Tibial nerve (tissue), 4 donors: ENCODE measurements around the gene SLC25A46. TPM values are rescaled to one million over a fixed set of nuclear protein-coding genes. Genes with fewer than 3 reads are reported as not detected.

Experiments used
- DNase-seq, 2 donors: peaks; one replicate each; pipeline ENCODE4 v3.0.0-alpha.2; 2019; ENCODE audit warnings: low spot score in 2 of 2
- H3K27ac ChIP-seq, 4 donors: fragments of 200-600 bp; sonication (generic) in 3 of 4; one replicate each; pipeline ENCODE4 v1.5.1; 2017 to 2019; ENCODE audit warnings: mild to moderate bottlenecking in 1 of 4
- H3K27me3 ChIP-seq, 2 donors: fragments of 200-600 bp; sonication (generic) in 1 of 2; one replicate each; pipeline versions ENCODE4 v1.5.1 to v1.6.0; 2017 to 2019
- H3K36me3 ChIP-seq, 3 donors: fragments of 200-600 bp; sonication (generic); one replicate each; pipeline ENCODE4 v1.5.1; 2018 to 2019
- H3K4me1 ChIP-seq, 4 donors: fragments of 200-600 bp; sonication (generic) in 3 of 4; one replicate each; pipeline ENCODE4 v1.5.1; 2017 to 2019
- H3K4me3 ChIP-seq, 4 donors: fragments of 200-600 bp; sonication (generic) in 3 of 4; one replicate each; pipeline ENCODE4 v1.5.1; 2017 to 2019; ENCODE audit warnings: mild to moderate bottlenecking in 1 of 4, moderate library complexity in 1 of 4
- H3K9me3 ChIP-seq, 4 donors: fragments of 200-600 bp; sonication (generic) in 3 of 4; one replicate each; pipeline ENCODE4 v1.5.1; 2017 to 2019
- EP300 ChIP-seq, 2 donors: sonication (generic); formaldehyde crosslinking; IDR thresholded peaks; one replicate each; pipeline ENCODE4 v1.6.1; 2017; ENCODE audit warnings: antibody characterized with exemption in 2 of 2, mild to moderate bottlenecking in 1 of 2
- POLR2A ChIP-seq, 2 donors: fragments of 450-650 bp; IDR thresholded peaks; one replicate each; pipeline ENCODE4 v1.6.1; 2017; ENCODE audit warnings: antibody characterized with exemption in 2 of 2, mild to moderate bottlenecking in 2 of 2, moderate library complexity in 2 of 2
- WGBS, 2 donors: methylation state at CpG; one replicate each; pipeline ENCODE4 v1.1.5; 2018; 5-methylcytosine and 5-hydroxymethylcytosine counted together
- total RNA-seq, 4 donors: library from RNA; depleted of rRNA; stranded (reverse); fragments of >200 nt; gene quantifications; one replicate each; pipeline ENCODE4 v1.1.0, GENCODE V29; 2016
- TF ChIP-seq, protein P1 (sequence below), 5 experiments: fragments of 200-600 bp in 3 of 5; fragments of 450-650 bp in 2 of 5; sonication (generic) in 3 of 5; IDR thresholded peaks; one replicate each; pipeline ENCODE4 v1.5.1; 2016 to 2019; ENCODE audit warnings: antibody characterized with exemption in 5 of 5, mild to moderate bottlenecking in 3 of 5, moderate library complexity in 2 of 5

The SLC25A46 gene
- total RNA-seq, 4 donors from 2014 or later = 45.6 to 58.4 (median 48.7) TPM

DNA sequence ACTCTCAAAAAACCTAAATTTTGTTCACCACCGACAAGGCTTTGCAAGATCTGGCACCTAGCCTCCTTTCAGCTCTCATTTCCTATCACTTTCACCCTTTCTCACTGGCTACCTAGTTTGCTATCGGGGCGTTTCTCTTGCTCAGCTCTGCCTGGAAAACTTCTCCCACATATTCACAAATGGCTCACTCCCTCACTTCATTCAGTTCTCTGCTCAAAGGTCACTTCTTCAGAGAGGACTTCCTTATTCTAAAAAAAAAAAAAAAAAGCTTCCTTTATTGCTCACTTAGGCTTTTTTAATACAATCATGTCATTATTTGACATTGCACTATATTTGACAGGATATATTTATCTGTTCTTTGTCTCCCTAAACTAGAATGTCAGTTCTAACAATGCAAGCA lies 2.1 kb upstream of the SLC25A46 start:
- no peak overlapping the region for H3K27ac ChIP-seq
- TF ChIP-seq, protein P1, sequence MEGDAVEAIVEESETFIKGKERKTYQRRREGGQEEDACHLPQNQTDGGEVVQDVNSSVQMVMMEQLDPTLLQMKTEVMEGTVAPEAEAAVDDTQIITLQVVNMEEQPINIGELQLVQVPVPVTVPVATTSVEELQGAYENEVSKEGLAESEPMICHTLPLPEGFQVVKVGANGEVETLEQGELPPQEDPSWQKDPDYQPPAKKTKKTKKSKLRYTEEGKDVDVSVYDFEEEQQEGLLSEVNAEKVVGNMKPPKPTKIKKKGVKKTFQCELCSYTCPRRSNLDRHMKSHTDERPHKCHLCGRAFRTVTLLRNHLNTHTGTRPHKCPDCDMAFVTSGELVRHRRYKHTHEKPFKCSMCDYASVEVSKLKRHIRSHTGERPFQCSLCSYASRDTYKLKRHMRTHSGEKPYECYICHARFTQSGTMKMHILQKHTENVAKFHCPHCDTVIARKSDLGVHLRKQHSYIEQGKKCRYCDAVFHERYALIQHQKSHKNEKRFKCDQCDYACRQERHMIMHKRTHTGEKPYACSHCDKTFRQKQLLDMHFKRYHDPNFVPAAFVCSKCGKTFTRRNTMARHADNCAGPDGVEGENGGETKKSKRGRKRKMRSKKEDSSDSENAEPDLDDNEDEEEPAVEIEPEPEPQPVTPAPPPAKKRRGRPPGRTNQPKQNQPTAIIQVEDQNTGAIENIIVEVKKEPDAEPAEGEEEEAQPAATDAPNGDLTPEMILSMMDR (IDR thresholded peaks at IDR 0.05) = no peak
- TF ChIP-seq POLR2A (IDR thresholded peaks at IDR 0.05) (no peak), EP300 (IDR thresholded peaks at IDR 0.05) (no peak)
- no peaks in the 10 kb centered on the region for H3K27me3 ChIP-seq
- peaks cover 0 to 32% (median 3%) of the 10 kb centered on the region in 4 donors for H3K4me1 ChIP-seq
- no peaks in the 10 kb centered on the region for H3K36me3 ChIP-seq
- WGBS, 2 donors = 64 to 65% methylated on average over 3 of the region's 3 CpGs
- no peaks in the 10 kb centered on the region for H3K9me3 ChIP-seq
- H3K4me3 ChIP-seq = no peak overlapping the region
- DNase-seq = no peak

GRCh38 chr5:110738503-110738811 lies 350 bp upstream of the SLC25A46 start:
- H3K27me3 ChIP-seq = no peaks in the 10 kb centered on the region
- WGBS, 2 donors = 0 to 2% methylated on average over 14 of the region's 14 CpGs
- TF ChIP-seq, protein P1 (IDR thresholded peaks at IDR 0.05) = no peak
- no peak for TF ChIP-seq POLR2A (IDR thresholded peaks at IDR 0.05)
- TF ChIP-seq EP300 (IDR thresholded peaks at IDR 0.05) = no peak
- no peaks in the 10 kb centered on the region for H3K36me3 ChIP-seq
- H3K4me3 ChIP-seq = peak overlapping the region; percentile 79 to 88 (median 86)
- H3K4me1 ChIP-seq = peaks cover 0 to 32% (median 3%) of the 10 kb centered on the region in 4 donors
- no peaks in the 10 kb centered on the region for H3K9me3 ChIP-seq
- no peak for DNase-seq
- peak overlapping the region in 3 of 4 donors; percentile 84 to 90 (median 89) for H3K27ac ChIP-seq

GRCh38 chr5:110751902-110752762 lies 13.3 kb downstream of the SLC25A46 start:
- Histone ChIP-seq H3K4me3 (no peak overlapping the region), H3K36me3 (peaks cover 0 to 47% (median 2%) of the 10 kb centered on the region in 3 donors), H3K27me3 (no peaks in the 10 kb centered on the region), H3K27ac (no peak overlapping the region), H3K4me1 (no peaks in the 10 kb centered on the region), H3K9me3 (no peaks in the 10 kb centered on the region)
- no peak for TF ChIP-seq POLR2A (IDR thresholded peaks at IDR 0.05)
- TF ChIP-seq, protein P1 (IDR thresholded peaks at IDR 0.05) = no peak
- no peak for TF ChIP-seq EP300 (IDR thresholded peaks at IDR 0.05)
- no peak for DNase-seq
- 83 to 85% methylated on average over 8 of the region's 8 CpGs for WGBS, 2 donors

GRCh38 chr5:110752953-110753352 lies 14.1 kb downstream of the SLC25A46 start:
- peaks cover 0 to 47% (median 2%) of the 10 kb centered on the region in 3 donors for H3K36me3 ChIP-seq
- 62 to 66% methylated on average over 1 of the region's 1 CpG for WGBS, 2 donors

GRCh38 chr5:110753600-110753999 lies 14.8 kb downstream of the SLC25A46 start:
- no peak for TF ChIP-seq EP300 (IDR thresholded peaks at IDR 0.05)
- TF ChIP-seq, protein P1 (IDR thresholded peaks at IDR 0.05) = no peak
- H3K36me3 ChIP-seq = peaks cover 0 to 47% (median 2%) of the 10 kb centered on the region in 3 donors
- no peaks in the 10 kb centered on the region for H3K4me1 ChIP-seq
- no peaks in the 10 kb centered on the region for H3K9me3 ChIP-seq
- no peaks in the 10 kb centered on the region for H3K27me3 ChIP-seq
- DNase-seq = no peak
- no peak overlapping the region for H3K4me3 ChIP-seq
- WGBS, 2 donors = 93 to 95% methylated on average over 2 of the region's 2 CpGs
- no peak overlapping the region for H3K27ac ChIP-seq

More at GRCh38 chr5:110752953-110753352, 14.1 kb downstream of the SLC25A46 start:
- H3K9me3 ChIP-seq = no peaks in the 10 kb centered on the region
- no peak overlapping the region for H3K27ac ChIP-seq
- no peaks in the 10 kb centered on the region for H3K4me1 ChIP-seq
- no peak overlapping the region for H3K4me3 ChIP-seq
- no peaks in the 10 kb centered on the region for H3K27me3 ChIP-seq
- TF ChIP-seq EP300 (IDR thresholded peaks at IDR 0.05) = no peak
- TF ChIP-seq, protein P1 (IDR thresholded peaks at IDR 0.05) = no peak
- TF ChIP-seq POLR2A (IDR thresholded peaks at IDR 0.05) = no peak
- DNase-seq = no peak
